HepG2 (cell line): ENCODE results near the gene TNFRSF6B. TPM values are rescaled to one million over a fixed set of nuclear protein-coding genes. Genes with fewer than 3 reads are reported as not detected.

Experiments used
- ATAD3A ChIP-seq: sonication (generic); formaldehyde crosslinking; IDR thresholded peaks from 2 replicates; pipeline ENCODE4 v1.4.0; 2020; ENCODE audit warnings: missing genetic modification reagents
- CHD2 ChIP-seq: IDR thresholded peaks from 2 replicates; pipeline ENCODE4 v1.6.1; 2011; ENCODE audit warnings: low read depth, low read length, improper control_type of control experiment
- CTCF ChIP-seq: sonication (generic); formaldehyde crosslinking; IDR thresholded peaks from 2 replicates; pipeline ENCODE4 v1.5.0; 2020; ENCODE audit warnings: mild to moderate bottlenecking, missing genetic modification reagents, moderate library complexity
- HBP1 ChIP-seq: IDR thresholded peaks from 2 replicates; pipeline ENCODE4 v1.6.1; 2016; ENCODE audit warnings: low read depth, control low read depth
- HOXA3 ChIP-seq: sonication (generic); formaldehyde crosslinking; IDR thresholded peaks from 2 replicates; pipeline ENCODE4 v1.5.0; 2020; ENCODE audit warnings: missing genetic modification reagents
- HOXA5 ChIP-seq: sonication (generic); formaldehyde crosslinking; IDR thresholded peaks from 2 replicates; pipeline ENCODE4 v1.4.0; 2020; ENCODE audit warnings: missing genetic modification reagents
- MYPOP ChIP-seq: sonication (generic); formaldehyde crosslinking; IDR thresholded peaks from 2 replicates; pipeline ENCODE4 v1.8.1; 2023; ENCODE audit warnings: mild to moderate bottlenecking, moderate library complexity, missing genetic modification reagents
- SALL2 ChIP-seq: sonication (generic); formaldehyde crosslinking; IDR thresholded peaks from 2 replicates; pipeline ENCODE4 v1.8.1; 2023; ENCODE audit warnings: mild to moderate bottlenecking, missing genetic modification reagents, inconsistent platforms
- SNAPC5 ChIP-seq: sonication (generic); formaldehyde crosslinking; IDR thresholded peaks from 2 replicates; pipeline ENCODE4 v1.8.1; 2023; ENCODE audit warnings: mild to moderate bottlenecking, missing genetic modification reagents, borderline replicate concordance
- SP2 ChIP-seq: sonication (generic); formaldehyde crosslinking; IDR thresholded peaks from 2 replicates; pipeline ENCODE4 v1.5.1; 2020; ENCODE audit warnings: mild to moderate bottlenecking, missing genetic modification reagents
- SRSF9 ChIP-seq: fragments of 200-400 bp; formaldehyde crosslinking; IDR thresholded peaks from 2 replicates; pipeline ENCODE4 v1.6.1; 2018; ENCODE audit warnings: borderline replicate concordance, mild to moderate bottlenecking, low read depth, low read length; ENCODE audit not compliant: insufficient read depth, poor library complexity, severe bottlenecking
- TGIF2 ChIP-seq: IDR thresholded peaks from 2 replicates; pipeline ENCODE4 v1.6.1; 2016; ENCODE audit warnings: control low read depth, missing compliant biosample characterization
- THAP7 ChIP-seq: sonication (generic); formaldehyde crosslinking; IDR thresholded peaks from 2 replicates; pipeline ENCODE4 v1.8.1; 2023; ENCODE audit warnings: mild to moderate bottlenecking, missing genetic modification reagents
- ZBTB14 ChIP-seq: sonication (generic); formaldehyde crosslinking; IDR thresholded peaks from 2 replicates; pipeline ENCODE4 v1.4.0; 2020; ENCODE audit warnings: missing genetic modification reagents
- ZBTB38 ChIP-seq: sonication (generic); formaldehyde crosslinking; IDR thresholded peaks from 2 replicates; pipeline ENCODE4 v1.5.1; 2020; ENCODE audit warnings: mild to moderate bottlenecking, missing genetic modification reagents
- ZKSCAN5 ChIP-seq: sonication (generic); formaldehyde crosslinking; IDR thresholded peaks from 2 replicates; pipeline ENCODE4 v1.5.1; 2020; ENCODE audit warnings: mild to moderate bottlenecking, missing genetic modification reagents
- ZNF138 ChIP-seq: sonication (generic); formaldehyde crosslinking; IDR thresholded peaks from 2 replicates; pipeline ENCODE4 v1.5.0; 2020; ENCODE audit warnings: mild to moderate bottlenecking, low read depth, missing genetic modification reagents
- ZNF143 ChIP-seq: sonication (generic); formaldehyde crosslinking; IDR thresholded peaks from 2 replicates; pipeline ENCODE4 v1.4.0; 2020; ENCODE audit warnings: missing genetic modification reagents
- ZNF678 ChIP-seq: sonication (generic); formaldehyde crosslinking; IDR thresholded peaks from 2 replicates; pipeline ENCODE4 v1.4.0; 2020; ENCODE audit warnings: mild to moderate bottlenecking, missing genetic modification reagents
- ZNF770 ChIP-seq: sonication (generic); formaldehyde crosslinking; IDR thresholded peaks from 2 replicates; pipeline ENCODE4 v1.5.0; 2020; ENCODE audit warnings: mild to moderate bottlenecking, missing genetic modification reagents
- polyA plus RNA-seq, 8 experiments: library from polyadenylated mRNA; depleted of rRNA in 3 of 8; stranded (reverse) in 7 of 8; unstranded in 1 of 8; fragments of >200 nt; fragmentation: Illumina TruSeq in 4 of 8; extraction: Trizol in 4 of 8; gene quantifications; 2 replicates each; pipeline versions ENCODE4 v1.2.1 to v1.2.3, GENCODE V29; 2011 to 2016; ENCODE audit warnings: low read depth in 4 of 8, missing spikeins in 1 of 8, mixed read lengths in 1 of 8; ENCODE audit not compliant: insufficient read depth in 1 of 8
- total RNA-seq, 5 experiments: library from RNA; depleted of rRNA; stranded (reverse); fragments of >200 nt; fragmentation: Illumina TruSeq; extraction: Trizol; gene quantifications; 2 replicates each; pipeline ENCODE4 v1.2.3, GENCODE V29; 2016; ENCODE audit warnings: low read depth in 1 of 5

TNFRSF6B gene
- total and polyA plus RNA-seq, 2 of the 13 experiments (the other 11 are each of a cell fraction or from before 2014, with no cell fraction given) = 0.24 TPM; not detected in 1

GRCh38 chr20:63707558-63708300, 11.3 kb downstream of the TNFRSF6B start, which contains the start of the genes ARFRP1 and ZGPAT (continued):
- TF ChIP-seq MYPOP (CRISPR knock-in tag) = peak; percentile 80; the same call in 1 of the 2 replicates
- peak; percentile 82 for TF ChIP-seq ZBTB14 (CRISPR knock-in tag)
- peak; percentile 69 for TF ChIP-seq CHD2
- peak; percentile 96 for TF ChIP-seq ZNF143
- TF ChIP-seq ZBTB38 = peak; percentile 98
- TF ChIP-seq TGIF2 (CRISPR knock-in tag) = peak; percentile 79
- TF ChIP-seq ZNF138 (CRISPR knock-in tag) = peak; percentile 88
- TF ChIP-seq HOXA5 = peak; percentile 92
- peak; percentile 63; the same call in 1 of the 2 replicates for TF ChIP-seq ZNF770 (CRISPR knock-in tag)
- peak; percentile 89; the same call in 1 of the 2 replicates for TF ChIP-seq ATAD3A (CRISPR knock-in tag)
- no peak for TF ChIP-seq ZKSCAN5 (CRISPR knock-in tag)
- TF ChIP-seq SALL2 (CRISPR knock-in tag) = peak; percentile 98
- peak; percentile 71 for TF ChIP-seq SP2 (CRISPR knock-in tag)
- TF ChIP-seq SNAPC5 (CRISPR knock-in tag) = peak; percentile 95
- TF ChIP-seq HOXA3 = peak; percentile 98
- TF ChIP-seq ZNF678 (CRISPR knock-in tag) = 0 out of 2 replicates have a peak, but pooled peaks have one; percentile 97
- 0 out of 2 replicates have a peak, but pooled peaks have one; percentile 13 for TF ChIP-seq THAP7 (CRISPR knock-in tag)
- TF ChIP-seq HBP1 (CRISPR knock-in tag) = peak; percentile 98
- TF ChIP-seq SRSF9 = no peak
- TF ChIP-seq CTCF (CRISPR knock-in tag) = no peak; the same call in 1 of the 2 replicates
